ENCODE data around the gene SRRM1.

GRCh38 chr1:24717887-24718650 is 75.0 kb downstream of the SRRM1 start:
- TF ChIP-seq CTCF (IDR thresholded peaks at IDR 0.05) = no peak
- TF ChIP-seq POLR2A (IDR thresholded peaks at IDR 0.05) = no peak

Measured in heart left ventricle (tissue), 13 donors.